Measurements from ENCODE around the gene NTNG1. TPM values are rescaled to one million over a fixed set of nuclear protein-coding genes. Genes with fewer than 3 reads are reported as not detected.

NTNG1 gene
- total and polyA plus RNA-seq, 2 of the 13 experiments (the other 11 are each of a cell fraction or from before 2014, with no cell fraction given), result not detected

- TF ChIP-seq PPARG (CRISPR knock-in tag; conservative IDR thresholded peaks at IDR 0.05) (no peak), ZKSCAN8 (CRISPR knock-in tag; IDR thresholded peaks at IDR 0.05; ENCODE audit: borderline replicate concordance) (no peak), ZNF790 (CRISPR knock-in tag; IDR thresholded peaks at IDR 0.05; ENCODE audit: borderline replicate concordance) (no peak)
Observed at GRCh38 chr1:107352850-107353249, 212.0 kb downstream of the NTNG1 start (continued).

GRCh38 chr1:107357376-107357775, 216.5 kb downstream of the NTNG1 start:
- ChIA-PET CTCF (ENCODE audit: low intra/inter-chr PET ratio, low total read pairs) (no interaction called here), POLR2A (no interaction called here)
- FAIRE-seq, result no peak
- H3K27me3 ChIP-seq (ENCODE audit: control insufficient read depth in 1 of 2, insufficient read depth in 2 of 2, low read length in 2 of 2), result no peaks in the 10 kb centered on the region
- 2% methylated on average over 1 of the region's 1 CpG for WGBS (ENCODE audit: low lambda C conversion rate)
- in situ Hi-C loops (cut with HindIII; ENCODE audit: extremely low pct_ligation_motif_present, low pct_unique_long_range_greater_than_20kb) (no loop called here), intact Hi-C loops (cut with micrococcal nuclease; ENCODE audit: unreplicated experiment) (no loop called here)
- H3K27ac ChIP-seq (ENCODE audit: extremely low read length, insufficient read depth, low read length), result no peak overlapping the region
- H3K36me3 ChIP-seq (replicated peaks in 1 of 2; ENCODE audit: control insufficient read depth in 1 of 2, insufficient read depth in 2 of 2, low read length in 2 of 2), result no peaks in the 10 kb centered on the region
- H3K79me2 ChIP-seq (ENCODE audit: insufficient read depth, low read length), result no peaks in the 10 kb centered on the region
- H3K9me3 ChIP-seq (ENCODE audit: low read length), result no peaks in the 10 kb centered on the region
- no peak overlapping the region for H3K9ac ChIP-seq (ENCODE audit: insufficient read depth, low read depth, low read length)
- H3K4me2 ChIP-seq (ENCODE audit: low read depth, low read length), result no peak overlapping the region
- H3K4me3 ChIP-seq (replicated peaks in 1 of 3; ENCODE audit: insufficient read depth in 1 of 3, low read depth in 2 of 3, low read length in 3 of 3), result no peak overlapping the region
- no peak for DNase-seq (ENCODE audit: low spot score)
- H2AFZ ChIP-seq (ENCODE audit: low read length), result no peak overlapping the region
- H4K20me1 ChIP-seq (ENCODE audit: insufficient read depth, low read length), result no peaks in the 10 kb centered on the region
- no peaks in the 10 kb centered on the region for H3K4me1 ChIP-seq (ENCODE audit: insufficient read depth, low read length)
- no peak for ATAC-seq
- BruUV-seq (replicated peaks), result no TSS peak
- TF ChIP-seq SIN3A (IDR thresholded peaks at IDR 0.05; ENCODE audit: borderline replicate concordance, low read depth, low read length) (no peak), ZNF17 (CRISPR knock-in tag; IDR thresholded peaks at IDR 0.05) (no peak), HNF4A (CRISPR knock-in tag; IDR thresholded peaks at IDR 0.05) (no peak), LBX2 (CRISPR knock-in tag; IDR thresholded peaks at IDR 0.05; ENCODE audit: borderline replicate concordance) (no peak), ATF3 (CRISPR knock-in tag; IDR thresholded peaks at IDR 0.05) (no peak), MYPOP (CRISPR knock-in tag; IDR thresholded peaks at IDR 0.05) (no peak), NFIC (IDR thresholded peaks at IDR 0.05; ENCODE audit: low read length) (no peak), RFXANK (CRISPR knock-in tag; IDR thresholded peaks at IDR 0.05) (no peak), MEF2D (CRISPR knock-in tag; IDR thresholded peaks at IDR 0.05) (no peak), ZSCAN25 (CRISPR knock-in tag; IDR thresholded peaks at IDR 0.05) (no peak), POGK (CRISPR knock-in tag; conservative IDR thresholded peaks at IDR 0.05) (no peak), PRPF4 (IDR thresholded peaks at IDR 0.05; ENCODE audit: low read depth, low read length, poor library complexity, severe bottlenecking) (no peak), ZFP36 (IDR thresholded peaks at IDR 0.05; ENCODE audit: borderline replicate concordance, low read depth, low read length, partially characterized antibody) (no peak), ETV6 (CRISPR knock-in tag; conservative IDR thresholded peaks at IDR 0.05) (no peak), MED13 (CRISPR knock-in tag; IDR thresholded peaks at IDR 0.05) (no peak)
- TF ChIP-seq, protein P1, sequence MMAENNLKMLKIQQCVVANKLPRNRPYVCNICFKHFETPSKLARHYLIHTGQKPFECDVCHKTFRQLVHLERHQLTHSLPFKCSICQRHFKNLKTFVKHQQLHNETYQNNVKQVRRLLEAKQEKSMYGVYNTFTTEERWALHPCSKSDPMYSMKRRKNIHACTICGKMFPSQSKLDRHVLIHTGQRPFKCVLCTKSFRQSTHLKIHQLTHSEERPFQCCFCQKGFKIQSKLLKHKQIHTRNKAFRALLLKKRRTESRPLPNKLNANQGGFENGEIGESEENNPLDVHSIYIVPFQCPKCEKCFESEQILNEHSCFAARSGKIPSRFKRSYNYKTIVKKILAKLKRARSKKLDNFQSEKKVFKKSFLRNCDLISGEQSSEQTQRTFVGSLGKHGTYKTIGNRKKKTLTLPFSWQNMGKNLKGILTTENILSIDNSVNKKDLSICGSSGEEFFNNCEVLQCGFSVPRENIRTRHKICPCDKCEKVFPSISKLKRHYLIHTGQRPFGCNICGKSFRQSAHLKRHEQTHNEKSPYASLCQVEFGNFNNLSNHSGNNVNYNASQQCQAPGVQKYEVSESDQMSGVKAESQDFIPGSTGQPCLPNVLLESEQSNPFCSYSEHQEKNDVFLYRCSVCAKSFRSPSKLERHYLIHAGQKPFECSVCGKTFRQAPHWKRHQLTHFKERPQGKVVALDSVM (CRISPR knock-in tag; IDR thresholded peaks at IDR 0.05), result no peak
